K562 (cell line): ENCODE measurements around the gene LAMC1. TPM values are rescaled to one million over a fixed set of nuclear protein-coding genes. Genes with fewer than 3 reads are reported as not detected.

Experiments used
- ATAC-seq: fragments of 200-7000 bp; cut with Tn5 transposase; 3 replicates; pipeline ENCODE4 v1.9.1; 2020; ENCODE audit warnings: moderate library complexity
- BruUV-seq: library from RNA; stranded (reverse); fragments of 400-500 nt; replicated peaks from 2 replicates; lab custom pipeline; 2021; lab: Mats Ljungman, UMichigan
- CTCF ChIA-PET: fragments of 300-600 bp; formaldehyde crosslinking; extraction: SDS; loops from one replicate; lab custom pipeline; 2021; ENCODE audit warnings: low intra/inter-chr PET ratio; lab: Yijun Ruan, JAX
- POLR2A ChIA-PET: fragments of 300-600, 350-650 bp; sonication (Branson Sonifier 250); formaldehyde crosslinking; extraction: SDS; loops from one replicate; lab custom pipeline; 2021; ENCODE audit warnings: antibody characterized with exemption, inconsistent platforms; lab: Yijun Ruan, JAX
- DNase-seq, 4 experiments: peaks; one replicate each; pipeline versions ENCODE4 v3.0.0 to v3.0.0-alpha.2; 2011 to 2018; ENCODE audit warnings: low spot score in 3 of 4, mixed read lengths in 3 of 4; ENCODE audit errors: extremely low read depth in 1 of 4
- FAIRE-seq: peaks from 2 replicates; lab custom pipeline; 2011; peaks lifted over from hg19 to GRCh38; lab: Jason Lieb, UNC
- H2AFZ ChIP-seq: 2 replicates; pipeline ENCODE4 v1.6.0; 2011; ENCODE audit warnings: low read depth, low read length, control low read depth, inconsistent platforms
- H3K27ac ChIP-seq: fragments of 200-600 bp; 3 replicates; pipeline ENCODE4 v1.8.0; 2011; ENCODE audit warnings: low read depth, mild to moderate bottlenecking, control low read depth, inconsistent platforms, low read length, moderate library complexity, mixed read lengths; ENCODE audit errors: extremely low read depth
- H3K27me3 ChIP-seq, 2 experiments: fragments of 300-600 bp in 1 of 2; 2 replicates in 1 of 2; 3 replicates in 1 of 2; pipeline versions ENCODE4 v1.6.0 to v1.8.0; 2011; ENCODE audit warnings: inconsistent platforms in 2 of 2, low read length in 2 of 2, mild to moderate bottlenecking in 1 of 2, mixed read lengths in 1 of 2, moderate library complexity in 1 of 2; ENCODE audit not compliant: control insufficient read depth in 2 of 2, insufficient read depth in 2 of 2
- H3K36me3 ChIP-seq: fragments of 300-600 bp; 3 replicates; pipeline ENCODE4 v1.8.0; 2011; ENCODE audit warnings: mild to moderate bottlenecking, low read length, inconsistent platforms; ENCODE audit not compliant: control insufficient read depth, insufficient read depth
- H3K4me1 ChIP-seq, 2 experiments: fragments of 200-600 bp in 1 of 2; replicated peaks in 1 of 2; 2 replicates in 1 of 2; 3 replicates in 1 of 2; pipeline versions ENCODE4 v1.5.1 to v1.8.0; 2011; ENCODE audit warnings: inconsistent platforms in 2 of 2, low read length in 2 of 2, mild to moderate bottlenecking in 1 of 2, mixed read lengths in 1 of 2, moderate library complexity in 1 of 2; ENCODE audit not compliant: control insufficient read depth in 2 of 2, insufficient read depth in 2 of 2
- H3K4me2 ChIP-seq: 2 replicates; pipeline ENCODE4 v1.6.1; 2011; ENCODE audit warnings: low read length, control low read depth, inconsistent platforms, mixed read lengths; ENCODE audit not compliant: insufficient read depth
- H3K4me3 ChIP-seq: fragments of 200-600 bp; sonication (generic), shearing (Covaris generic); 2 replicates; pipeline ENCODE4 v1.5.1; 2016; ENCODE audit warnings: control low read depth, inconsistent platforms
- H3K79me2 ChIP-seq: fragments of 200-600 bp; 3 replicates; pipeline ENCODE4 v1.8.0; 2011; ENCODE audit warnings: low read length, inconsistent platforms; ENCODE audit not compliant: control insufficient read depth, insufficient read depth
- H3K9ac ChIP-seq, 2 experiments: 2 replicates each; pipeline versions ENCODE4 v1.6.0 to v1.6.1; 2011; ENCODE audit warnings: low read depth in 2 of 2, low read length in 2 of 2, control low read depth in 1 of 2, inconsistent platforms in 1 of 2, mild to moderate bottlenecking in 1 of 2, mixed read lengths in 1 of 2; ENCODE audit not compliant: insufficient read depth in 1 of 2
- H3K9me1 ChIP-seq: one replicate; pipeline ENCODE4 v1.6.0; 2011; ENCODE audit warnings: inconsistent platforms, mild to moderate bottlenecking, low read length, moderate library complexity; ENCODE audit not compliant: control insufficient read depth, insufficient read depth
- H3K9me3 ChIP-seq: replicated peaks from 2 replicates; pipeline ENCODE4 v1.5.1; 2011; ENCODE audit warnings: low read depth, low read length, inconsistent platforms; ENCODE audit not compliant: control insufficient read depth, insufficient read depth
- H4K20me1 ChIP-seq: replicated peaks from 2 replicates; pipeline ENCODE4 v1.6.1; 2011; ENCODE audit warnings: low read length, inconsistent platforms, mixed read lengths; ENCODE audit not compliant: control insufficient read depth, insufficient read depth
- CBX3 ChIP-seq, 2 experiments: IDR thresholded peaks; 1 replicate in 1 of 2; 2 replicates in 1 of 2; pipeline ENCODE4 v1.6.1; 2012; ENCODE audit warnings: inconsistent platforms in 2 of 2, low read length in 2 of 2, borderline replicate concordance in 1 of 2, control low read depth in 1 of 2
- CEBPG ChIP-seq, 3 experiments: fragments of 200-800 bp in 1 of 3; sonication (Bioruptor generic) in 1 of 3; sonication (generic) in 1 of 3; formaldehyde crosslinking in 1 of 3; IDR thresholded peaks in 2 of 3; conservative IDR thresholded peaks in 1 of 3; 2 replicates each; pipeline versions ENCODE4 v1.6.1 to v1.8.0; 2016 to 2022; ENCODE audit warnings: missing compliant biosample characterization in 2 of 3, missing genetic modification characterization in 2 of 3, mild to moderate bottlenecking in 1 of 3, missing genetic modification reagents in 1 of 3
- MBD2 ChIP-seq: sonication (generic); IDR thresholded peaks from 2 replicates; pipeline ENCODE4 v1.6.1; 2016; ENCODE audit warnings: low read depth, borderline replicate concordance
- MCM3 ChIP-seq: fragments of 450-650 bp; IDR thresholded peaks from 2 replicates; pipeline ENCODE4 v1.6.1; 2016
- NR2C2 ChIP-seq, 2 experiments: fragments of 200-800 bp in 1 of 2; sonication (Bioruptor generic) in 1 of 2; sonication (generic) in 1 of 2; formaldehyde crosslinking in 1 of 2; IDR thresholded peaks; 2 replicates each; pipeline versions ENCODE4 v1.6.1 to v1.8.0; 2016 to 2022; ENCODE audit warnings: mild to moderate bottlenecking in 1 of 2, missing compliant biosample characterization in 1 of 2, missing genetic modification characterization in 1 of 2, missing genetic modification reagents in 1 of 2
- POLR2AphosphoS2 ChIP-seq: IDR thresholded peaks from 2 replicates; pipeline ENCODE4 v1.6.1; 2012; ENCODE audit warnings: low read length, improper control_type of control experiment
- RBM15 ChIP-seq: fragments of 200-400 bp; formaldehyde crosslinking; IDR thresholded peaks from 2 replicates; pipeline ENCODE4 v1.6.1; 2018; ENCODE audit warnings: mild to moderate bottlenecking, low read length, moderate library complexity; ENCODE audit not compliant: insufficient read depth
- SIN3A ChIP-seq, 2 experiments: fragments of 150-350 bp in 1 of 2; IDR thresholded peaks; 2 replicates each; pipeline ENCODE4 v1.6.1; 2011 to 2016; ENCODE audit warnings: borderline replicate concordance in 2 of 2, low read depth in 2 of 2, low read length in 2 of 2, mild to moderate bottlenecking in 2 of 2, moderate library complexity in 2 of 2; ENCODE audit not compliant: control insufficient read depth in 1 of 2
- TEAD4 ChIP-seq, 2 experiments: sonication (generic) in 1 of 2; formaldehyde crosslinking in 1 of 2; IDR thresholded peaks; 2 replicates each; pipeline versions ENCODE4 v1.6.1 to v1.8.0; 2012 to 2022; ENCODE audit warnings: borderline replicate concordance in 1 of 2, inconsistent platforms in 1 of 2, low read length in 1 of 2, mild to moderate bottlenecking in 1 of 2, missing genetic modification reagents in 1 of 2
- ZNF780A ChIP-seq: fragments of 250-450 bp; sonication (Bioruptor Pico); IDR thresholded peaks from 2 replicates; pipeline ENCODE4 v1.5.0; 2021; ENCODE audit warnings: mild to moderate bottlenecking
- WGBS: fragments of 100-300 bp; shearing (Covaris generic); methylation state at CpG from one replicate; pipeline ENCODE4 v1.1.6; 2016; ENCODE audit warnings: low coverage, mixed read lengths; ENCODE audit not compliant: insufficient coverage; ENCODE audit errors: missing lambda C conversion rate; 5-methylcytosine and 5-hydroxymethylcytosine counted together
- in situ Hi-C: fragments of 300-500 bp; cut with MboI; formaldehyde crosslinking; loops from 4 replicates; pipeline ENCODE4 v1.15.0; 2018; ENCODE audit warnings: inconsistent platforms, mixed read lengths
- intact Hi-C: fragments of 100-400 bp; cut with micrococcal nuclease; formaldehyde crosslinking; loops from 2 replicates; pipeline ENCODE4 v1.14.2; 2022
- polyA plus RNA-seq, 8 experiments: library from polyadenylated mRNA; depleted of rRNA in 4 of 8; stranded (reverse) in 5 of 8; unstranded in 3 of 8; fragments of >200 nt; fragmentation: Nextera tagmentation in 2 of 8; fragmentation: Illumina TruSeq in 1 of 8; extraction: Ambion mirVana in 2 of 8; extraction: Trizol in 1 of 8; gene quantifications; 2 replicates each; pipeline versions ENCODE4 v1.2.1 to v1.2.3, GENCODE V29; 2011 to 2014; ENCODE audit warnings: inconsistent platforms in 1 of 8, missing spikeins in 1 of 8
- total RNA-seq, 7 experiments: library from RNA; depleted of rRNA in 6 of 7; stranded (reverse); fragments of >200 nt in 6 of 7; fragmentation: Illumina TruSeq in 2 of 7; extraction: Trizol in 2 of 7; gene quantifications; 2 replicates each; pipeline versions ENCODE4 v1.2.1 to v1.2.3, GENCODE V29; 2011 to 2021; ENCODE audit warnings: low replicate concordance in 1 of 7
- TF ChIP-seq, protein P1 (sequence below): sonication (generic); formaldehyde crosslinking; IDR thresholded peaks from 2 replicates; pipeline ENCODE4 v1.8.1; 2022; ENCODE audit warnings: missing genetic modification reagents
- TF ChIP-seq, protein P2 (sequence below): sonication (generic); formaldehyde crosslinking; IDR thresholded peaks from 2 replicates; pipeline ENCODE4 v1.8.1; 2023; ENCODE audit warnings: mild to moderate bottlenecking, missing genetic modification reagents, moderate library complexity

Gene LAMC1
- total and polyA plus RNA-seq, 9 of the 15 experiments (the other 6 are each of a cell fraction or from before 2014, with no cell fraction given) = 0.07 to 0.71 (median 0.13) TPM; not detected in 2

DNA sequence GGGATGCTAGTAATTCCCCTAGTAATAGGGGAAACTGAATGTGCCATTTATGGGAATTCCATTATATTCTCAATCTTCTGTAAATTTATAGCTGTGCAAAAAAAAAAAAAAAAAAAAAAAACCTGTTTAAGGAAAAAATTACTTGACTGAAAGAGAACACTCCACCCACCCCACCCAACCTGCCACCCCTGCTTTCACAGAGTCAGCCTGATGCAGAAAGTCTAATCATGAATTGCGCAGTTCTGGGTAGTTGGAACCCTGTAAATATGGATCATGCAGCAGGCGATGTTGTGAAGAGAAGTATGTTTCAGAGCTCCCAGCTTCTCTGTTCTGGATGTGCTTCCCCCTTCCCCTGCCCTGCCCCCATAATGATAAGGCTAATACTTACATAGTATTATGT lies 143.2 kb downstream of the LAMC1 start:
- BruUV-seq = no TSS peak
- ChIA-PET CTCF (no interaction called here), POLR2A (no interaction called here)
- ATAC-seq (no peak), FAIRE-seq (no peak), DNase-seq (no peak)
- intact Hi-C loops (no loop called here), in situ Hi-C loops (no loop called here)
- no peak overlapping the region for H3K4me3 ChIP-seq
- H2AFZ ChIP-seq = no peak overlapping the region
- H3K27ac ChIP-seq = no peak overlapping the region
- peaks cover 0 to 3% of the 10 kb centered on the region in 2 experiments; a peak in 2 of 5 replicates for H3K27me3 ChIP-seq
- no peaks in the 10 kb centered on the region for H3K36me3 ChIP-seq
- no peaks in the 10 kb centered on the region for H3K4me1 ChIP-seq
- no peak for TF ChIP-seq MCM3
- TF ChIP-seq ZNF780A (CRISPR knock-in tag) = no peak
- H3K4me2 ChIP-seq = no peak overlapping the region
- WGBS = 0% methylated on average over 2 of the region's 2 CpGs
- H3K9me3 ChIP-seq = no peaks in the 10 kb centered on the region
- no peaks in the 10 kb centered on the region for H3K9me1 ChIP-seq
- no peak overlapping the region for H3K9ac ChIP-seq
- H4K20me1 ChIP-seq = no peaks in the 10 kb centered on the region
- H3K79me2 ChIP-seq = no peaks in the 10 kb centered on the region

DNA sequence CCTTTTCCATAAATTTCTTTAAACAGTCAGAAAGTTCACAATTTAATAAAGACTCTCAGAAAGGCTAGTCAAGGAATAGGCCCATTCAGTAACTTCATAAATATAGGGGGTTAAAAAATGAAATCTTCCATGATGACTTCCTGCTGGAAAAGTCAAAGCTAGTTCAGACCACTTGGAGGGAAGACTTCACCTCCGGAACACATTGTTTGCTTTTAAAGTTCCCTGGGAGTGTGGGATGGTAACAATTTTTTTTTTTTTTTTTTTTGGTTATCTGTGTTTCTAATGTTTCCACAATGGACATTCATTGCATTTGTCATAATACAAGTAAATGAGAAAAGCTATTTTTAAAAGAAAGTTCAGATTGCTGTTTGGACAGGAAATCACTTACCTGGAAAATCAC lies 144.5 kb downstream of the LAMC1 start:
- intact Hi-C loops (no loop called here), in situ Hi-C loops (no loop called here)
- Histone ChIP-seq H4K20me1 (no peaks in the 10 kb centered on the region), H3K9ac (no peak overlapping the region), H3K4me3 (no peak overlapping the region), H3K27ac (no peak overlapping the region), H3K9me3 (no peaks in the 10 kb centered on the region), H3K36me3 (no peaks in the 10 kb centered on the region), H3K27me3 (no peaks in the 10 kb centered on the region), H3K4me1 (no peaks in the 10 kb centered on the region), H3K9me1 (no peaks in the 10 kb centered on the region), H3K4me2 (no peak overlapping the region), H2AFZ (no peak overlapping the region), H3K79me2 (no peaks in the 10 kb centered on the region)
- 0% methylated on average over 1 of the region's 1 CpG for WGBS
- BruUV-seq = no TSS peak
- no peak for ATAC-seq
- ChIA-PET CTCF (no interaction called here), POLR2A (no interaction called here)
- no peak for DNase-seq
- FAIRE-seq = no peak
- TF ChIP-seq TEAD4 (IDR thresholded peaks at IDR 0.05; ENCODE audit: low read length) (no peak), TEAD4 (CRISPR knock-in tag; IDR thresholded peaks at IDR 0.05; ENCODE audit: borderline replicate concordance) (no peak), CEBPG (CRISPR knock-in tag; IDR thresholded peaks at IDR 0.05) (no peak), CEBPG (tag; conservative IDR thresholded peaks at IDR 0.05 in 1 of 2, IDR thresholded peaks at IDR 0.05 in 1 of 2) (no peak), POLR2AphosphoS2 (no peak), RBM15 (no peak), NR2C2 (CRISPR knock-in tag; IDR thresholded peaks at IDR 0.05) (no peak), NR2C2 (tag; IDR thresholded peaks at IDR 0.05) (no peak), MBD2 (no peak), SIN3A (IDR thresholded peaks at IDR 0.05; ENCODE audit: borderline replicate concordance in 2 of 2, control insufficient read depth in 1 of 2, low read depth in 2 of 2, low read length in 2 of 2) (no peak), CBX3 (IDR thresholded peaks at IDR 0.05; ENCODE audit: borderline replicate concordance in 1 of 2, low read length in 2 of 2) (no peak)
- TF ChIP-seq, protein P1, sequence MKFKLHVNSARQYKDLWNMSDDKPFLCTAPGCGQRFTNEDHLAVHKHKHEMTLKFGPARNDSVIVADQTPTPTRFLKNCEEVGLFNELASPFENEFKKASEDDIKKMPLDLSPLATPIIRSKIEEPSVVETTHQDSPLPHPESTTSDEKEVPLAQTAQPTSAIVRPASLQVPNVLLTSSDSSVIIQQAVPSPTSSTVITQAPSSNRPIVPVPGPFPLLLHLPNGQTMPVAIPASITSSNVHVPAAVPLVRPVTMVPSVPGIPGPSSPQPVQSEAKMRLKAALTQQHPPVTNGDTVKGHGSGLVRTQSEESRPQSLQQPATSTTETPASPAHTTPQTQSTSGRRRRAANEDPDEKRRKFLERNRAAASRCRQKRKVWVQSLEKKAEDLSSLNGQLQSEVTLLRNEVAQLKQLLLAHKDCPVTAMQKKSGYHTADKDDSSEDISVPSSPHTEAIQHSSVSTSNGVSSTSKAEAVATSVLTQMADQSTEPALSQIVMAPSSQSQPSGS (CRISPR knock-in tag) = no peak
- TF ChIP-seq, protein P2, sequence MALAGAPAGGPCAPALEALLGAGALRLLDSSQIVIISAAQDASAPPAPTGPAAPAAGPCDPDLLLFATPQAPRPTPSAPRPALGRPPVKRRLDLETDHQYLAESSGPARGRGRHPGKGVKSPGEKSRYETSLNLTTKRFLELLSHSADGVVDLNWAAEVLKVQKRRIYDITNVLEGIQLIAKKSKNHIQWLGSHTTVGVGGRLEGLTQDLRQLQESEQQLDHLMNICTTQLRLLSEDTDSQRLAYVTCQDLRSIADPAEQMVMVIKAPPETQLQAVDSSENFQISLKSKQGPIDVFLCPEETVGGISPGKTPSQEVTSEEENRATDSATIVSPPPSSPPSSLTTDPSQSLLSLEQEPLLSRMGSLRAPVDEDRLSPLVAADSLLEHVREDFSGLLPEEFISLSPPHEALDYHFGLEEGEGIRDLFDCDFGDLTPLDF (CRISPR knock-in tag) = no peak
